GM19023 (cell line): ENCODE measurements around the gene MRC2.
"Not testable (repeated sequence)": the region's sequence is repeated elsewhere in the genome, so short reads cannot be mapped to it uniquely, and the experiment has no call there.

ENCODE experiments used
- ATAC-seq: cut with Tn5 transposase; IDR thresholded peaks from one replicate; pipeline ENCODE4 v1.9.1; 2021; ENCODE audit warnings: mild to moderate bottlenecking, moderate library complexity; ENCODE audit not compliant: unreplicated experiment

MRC2 gene

DNA sequence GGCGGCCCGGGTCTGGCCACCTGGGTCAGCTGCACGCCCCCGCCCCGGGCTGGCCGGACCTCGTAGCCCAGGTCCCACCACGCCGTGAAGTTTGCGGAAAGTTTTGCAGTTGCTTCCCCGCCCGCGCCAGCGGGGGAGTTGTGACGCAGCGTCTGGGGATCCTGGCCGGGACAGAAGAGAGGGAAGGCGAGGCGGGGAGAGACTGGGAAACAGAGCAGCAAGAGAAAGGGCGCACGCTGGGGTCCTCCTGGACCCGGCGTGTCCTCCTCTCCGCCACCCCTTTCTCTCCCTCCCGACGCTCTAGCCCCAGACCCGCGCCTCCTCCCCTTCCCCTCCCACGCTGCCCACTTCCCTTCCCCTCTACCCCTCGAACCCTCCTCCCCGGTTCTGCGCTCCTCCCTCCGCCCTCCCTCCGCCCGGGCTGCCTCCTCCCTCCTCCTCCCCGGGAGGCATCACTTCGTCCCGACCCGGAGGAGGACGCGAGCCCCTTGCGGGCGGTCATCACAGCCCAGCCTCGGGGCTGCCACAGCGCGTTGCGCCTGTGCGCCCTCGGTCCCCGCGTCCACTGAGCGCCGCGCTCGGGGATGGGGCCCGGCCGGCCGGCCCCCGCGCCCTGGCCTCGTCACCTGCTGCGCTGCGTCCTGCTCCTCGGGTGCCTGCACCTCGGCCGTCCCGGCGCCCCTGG, at the start of gene MRC2:
MRC2 (plus strand) TSS at position 452 of the 685 bp plus-strand sequence; CDS start at position 585, 133 bp downstream.
- ATAC-seq, result peak; percentile 43

- no peak for ATAC-seq
Measured at GRCh38 chr17:62578757-62579487, 48.5 kb upstream of the MRC2 start.

GRCh38 chr17:62580947-62581346, 46.5 kb upstream of the MRC2 start:
- ATAC-seq, result no peak

DNA sequence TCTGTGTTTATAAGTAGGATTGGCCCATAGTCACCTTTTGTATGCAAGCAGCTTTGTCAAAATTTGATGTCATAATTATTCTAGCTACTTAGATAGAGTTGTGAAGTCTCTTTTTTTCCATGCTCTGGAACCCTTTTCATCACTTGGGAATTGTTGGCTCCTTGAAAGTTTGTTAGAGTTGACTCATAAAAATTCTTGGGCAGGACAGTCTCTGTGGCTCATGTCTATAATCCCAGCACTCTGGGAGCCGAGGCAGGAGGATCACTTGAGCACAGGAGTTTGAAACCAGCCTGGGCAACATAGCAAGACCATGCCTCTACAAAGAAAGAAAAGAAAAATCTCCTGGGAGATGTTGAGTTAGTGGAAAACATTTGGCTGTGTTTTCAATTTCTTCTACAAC, 45.7 kb upstream of the MRC2 start:
- ATAC-seq, result no peak

DNA sequence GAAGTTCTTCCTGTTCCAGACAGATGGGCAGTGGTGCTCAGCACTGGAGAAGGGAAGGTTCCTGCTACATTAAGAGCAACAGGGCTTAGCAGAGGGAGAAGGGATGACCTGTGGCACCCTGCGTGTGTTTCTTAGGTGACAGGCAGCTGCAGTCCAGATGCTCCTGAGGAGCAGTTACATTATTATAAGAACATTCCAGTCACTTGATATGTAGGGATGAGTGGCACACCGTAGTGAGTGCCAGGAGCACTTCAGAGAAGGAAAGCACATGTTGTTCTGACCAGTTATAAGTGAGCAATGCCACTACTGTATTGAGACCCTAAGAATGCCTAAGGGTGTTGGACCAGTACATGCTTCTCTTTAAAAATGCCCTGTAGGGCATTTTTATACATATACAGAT, 39.9 kb upstream of the MRC2 start:
- no peak for ATAC-seq

DNA sequence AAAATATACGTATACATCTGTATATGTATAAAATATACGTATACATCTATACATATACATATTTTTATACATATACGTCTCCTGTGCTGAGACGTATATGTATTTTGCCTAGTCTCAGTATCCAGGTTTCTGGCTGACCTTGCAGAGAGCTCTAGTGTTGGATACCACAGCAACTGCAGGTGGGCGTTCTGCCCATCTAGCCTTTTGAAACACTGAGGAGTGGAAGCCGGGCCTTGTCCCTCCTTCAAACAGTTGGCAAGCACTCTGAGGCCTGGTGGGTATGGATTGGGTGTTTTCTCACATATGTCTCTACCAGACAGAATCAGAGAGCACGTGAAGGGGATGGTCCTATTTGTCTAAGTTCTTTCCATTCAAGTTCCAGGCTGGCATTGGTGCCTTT, 39.4 kb upstream of the MRC2 start:
- ATAC-seq, result no peak

GRCh38 chr17:62591333-62591732, 36.1 kb upstream of the MRC2 start:
- ATAC-seq, result no peak

- not testable (repeated sequence) for ATAC-seq
Measured at GRCh38 chr17:62591822-62592221, 35.6 kb upstream of the MRC2 start.

DNA sequence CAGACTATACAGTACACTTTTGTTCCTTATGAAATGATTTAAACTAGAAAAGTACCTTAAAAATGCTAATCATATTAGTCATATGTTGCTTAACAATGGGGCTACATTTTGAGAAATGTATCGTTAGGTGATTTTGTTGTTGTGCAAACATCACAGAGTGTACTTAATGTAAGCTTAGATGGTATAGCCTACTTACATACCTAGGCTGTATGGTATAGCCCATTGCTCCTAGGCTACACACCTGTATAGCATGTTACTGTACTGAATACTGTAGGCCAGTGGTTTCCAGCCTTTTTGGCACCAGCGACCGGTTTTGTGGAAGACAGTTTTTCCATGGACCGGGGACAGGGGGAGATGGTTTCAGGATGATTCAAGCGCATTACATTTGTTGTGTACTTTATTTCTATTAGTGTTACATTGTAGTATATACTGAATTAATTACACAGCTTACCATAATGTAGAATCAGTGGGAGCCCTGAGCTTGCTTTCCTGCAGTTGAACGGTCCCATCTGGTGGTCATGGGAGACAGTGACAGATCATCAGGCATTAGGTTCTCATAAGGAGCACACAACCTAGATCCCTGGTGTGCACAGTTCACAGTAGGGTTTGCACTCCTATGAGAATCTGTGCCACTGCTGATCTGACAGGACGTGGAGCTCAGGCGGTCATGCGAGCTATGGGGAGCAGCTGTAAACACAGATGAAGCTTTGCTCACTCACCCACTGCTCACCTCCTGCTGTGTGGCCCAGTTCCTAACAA, 35.0 kb upstream of the MRC2 start:
- no peak for ATAC-seq

GRCh38 chr17:62595484-62595883, 32.0 kb upstream of the MRC2 start:
- ATAC-seq, result no peak

GRCh38 chr17:62596662-62597061, 30.8 kb upstream of the MRC2 start:
- no peak for ATAC-seq

GRCh38 chr17:62597150-62597549, 30.3 kb upstream of the MRC2 start:
- ATAC-seq, result no peak

DNA sequence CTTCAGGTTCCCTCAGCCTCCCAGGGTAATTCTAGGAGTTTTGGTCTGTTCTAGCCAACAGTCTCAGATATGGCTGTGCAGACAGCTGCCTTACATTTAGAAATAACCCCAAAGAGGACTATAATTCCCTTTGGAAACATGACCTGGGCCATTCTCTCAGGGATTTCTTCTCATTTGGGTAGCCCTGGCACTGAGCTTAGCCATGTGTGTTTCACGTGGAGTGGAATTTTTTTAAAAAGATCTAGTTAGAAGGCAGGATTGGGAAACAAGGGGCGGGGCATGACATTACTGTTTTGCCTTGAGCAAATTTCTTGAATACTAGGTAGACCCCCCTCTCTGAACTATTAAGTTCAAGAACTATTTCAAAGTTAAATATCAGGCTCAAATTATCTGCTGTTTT, 29.6 kb upstream of the MRC2 start:
- ATAC-seq, result no peak

DNA sequence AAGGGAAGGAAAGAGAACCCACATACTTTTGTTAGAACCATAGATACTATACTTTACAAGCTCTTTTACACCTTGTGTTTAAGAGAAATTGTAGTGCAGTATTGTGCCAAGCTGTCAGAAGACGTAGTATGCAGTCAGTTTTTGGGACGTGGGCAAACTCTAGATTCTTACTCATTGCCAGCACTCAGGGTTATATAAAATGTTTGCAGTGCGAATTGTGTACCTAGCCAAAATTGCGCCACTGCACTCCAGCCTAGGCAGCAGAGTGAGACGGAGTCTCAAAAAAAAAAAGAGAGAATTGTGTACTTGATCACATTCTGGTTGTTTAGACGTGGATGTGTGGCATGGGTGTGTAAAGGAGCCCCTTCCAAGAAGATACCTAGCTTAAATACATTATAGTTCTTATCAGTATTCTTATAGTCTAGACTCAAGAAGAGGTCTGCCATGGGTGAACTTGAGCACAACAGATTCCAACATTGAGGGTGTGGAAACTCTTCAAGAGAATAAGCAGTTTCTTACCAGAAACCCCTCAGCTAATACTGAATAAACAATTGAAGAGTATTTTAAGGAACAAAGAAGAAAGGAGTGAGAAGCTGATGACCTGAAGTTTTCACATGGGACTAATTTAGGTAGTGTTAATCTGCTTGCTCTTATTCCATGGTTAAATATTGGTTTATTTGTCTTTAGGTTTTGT, 27.4 kb upstream of the MRC2 start:
- ATAC-seq, result no peak

GRCh38 chr17:62600805-62601204, 26.7 kb upstream of the MRC2 start:
- ATAC-seq, result no peak

GRCh38 chr17:62601471-62601870, 26.0 kb upstream of the MRC2 start:
- ATAC-seq, result no peak

- not testable (repeated sequence) for ATAC-seq
Measured at GRCh38 chr17:62603783-62604182, 23.7 kb upstream of the MRC2 start.

GRCh38 chr17:62605588-62605987, 21.9 kb upstream of the MRC2 start:
- ATAC-seq, result no peak

DNA sequence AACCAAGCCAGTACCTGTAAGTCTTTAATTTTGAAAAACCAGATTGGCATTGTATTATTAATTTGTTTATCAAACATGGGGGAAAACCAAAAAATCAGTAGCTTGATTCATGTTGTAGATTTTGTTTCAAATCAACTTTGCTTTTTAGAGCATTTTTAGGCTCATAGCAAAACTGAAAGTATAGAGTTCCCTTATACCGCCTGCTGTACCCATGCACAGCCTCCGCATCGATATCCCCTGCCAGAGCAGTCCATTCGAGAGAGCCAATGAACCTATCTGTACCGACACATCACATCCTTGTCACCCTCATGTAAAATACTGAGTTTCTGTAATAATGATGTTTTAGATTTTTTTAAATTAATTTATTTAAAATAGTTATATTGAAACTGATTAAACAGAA, 16.2 kb upstream of the MRC2 start:
- ATAC-seq, result peak; percentile 57

- no peak for ATAC-seq
Measured at GRCh38 chr17:62611728-62612127, 15.7 kb upstream of the MRC2 start.

DNA sequence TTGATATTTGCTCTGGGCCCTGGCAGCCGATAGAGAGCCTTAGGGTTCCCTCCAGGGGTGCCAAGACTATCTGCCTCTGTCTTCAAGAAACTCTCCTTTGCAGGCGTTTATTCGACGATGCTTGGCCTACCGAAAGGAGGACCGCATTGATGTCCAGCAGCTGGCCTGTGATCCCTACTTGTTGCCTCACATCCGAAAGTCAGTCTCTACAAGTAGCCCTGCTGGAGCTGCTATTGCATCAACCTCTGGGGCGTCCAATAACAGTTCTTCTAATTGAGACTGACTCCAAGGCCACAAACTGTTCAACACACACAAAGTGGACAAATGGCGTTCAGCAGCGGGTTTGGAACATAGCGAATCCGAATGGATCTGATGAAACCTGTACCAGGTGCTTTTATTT, 15.2 kb upstream of the MRC2 start:
- not testable (repeated sequence) for ATAC-seq
